GM18507 (cell line): ENCODE results near the gene OLFML2A.
"Not testable (repeated sequence)": the region's sequence is repeated elsewhere in the genome, so short reads cannot be mapped to it uniquely, and the experiment has no call there.

Source experiments
- DNase-seq: peaks from one replicate; pipeline ENCODE4 v3.0.0; 2011; ENCODE audit warnings: low read depth; ENCODE audit not compliant: insufficient read length; ENCODE audit errors: extremely low spot score
- FAIRE-seq: peaks from 2 replicates; lab custom pipeline; 2011; peaks lifted over from hg19 to GRCh38; lab: Jason Lieb, UNC

OLFML2A gene

GRCh38 chr9:124843456-124844034 is 66.6 kb downstream of the OLFML2A start:
- FAIRE-seq = no peak
- DNase-seq = no peak

DNA sequence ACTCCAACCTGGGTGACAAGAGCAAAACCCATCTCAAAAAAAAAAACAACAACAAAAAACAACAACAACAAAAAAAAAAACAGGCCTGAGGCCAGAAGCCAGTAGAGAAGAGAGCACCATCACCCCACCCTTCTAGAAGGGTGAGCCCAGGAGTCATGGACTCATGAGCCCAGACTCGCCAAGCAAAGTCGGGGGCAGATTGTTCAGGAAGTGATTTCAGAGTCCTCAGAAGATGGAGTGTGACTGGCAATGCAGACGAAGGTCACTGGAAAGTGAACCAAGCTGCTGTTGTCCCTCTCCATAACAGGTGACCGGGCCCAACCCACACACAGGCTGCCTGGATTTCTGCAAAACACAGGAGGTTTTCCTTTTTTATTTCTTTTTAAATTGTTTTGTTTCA is 67.4 kb downstream of the OLFML2A start:
- FAIRE-seq (no peak), DNase-seq (no peak)

DNA sequence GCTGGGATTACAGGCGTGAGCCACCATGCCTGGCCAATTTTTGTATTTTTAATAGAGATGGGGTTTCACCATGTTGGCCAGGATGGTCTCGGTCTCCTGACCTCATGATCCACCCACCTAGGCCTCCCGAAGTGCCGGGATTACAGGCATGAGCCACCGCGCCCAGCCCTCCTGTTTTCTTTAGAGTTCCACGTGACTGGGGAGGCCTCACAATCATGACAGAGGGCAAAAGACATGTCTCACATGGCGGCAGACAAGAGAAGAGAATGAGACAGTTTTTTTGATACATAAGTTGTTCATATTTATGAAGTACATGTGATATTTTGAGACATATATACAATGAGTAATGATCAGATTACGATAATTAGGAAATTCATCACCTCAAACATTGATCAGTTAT is 69.5 kb downstream of the OLFML2A start:
- FAIRE-seq, DNase-seq: not testable (repeated sequence)

- no peak for DNase-seq
- FAIRE-seq = no peak
Observed at GRCh38 chr9:124846969-124847368, 70.0 kb downstream of the OLFML2A start.

DNA sequence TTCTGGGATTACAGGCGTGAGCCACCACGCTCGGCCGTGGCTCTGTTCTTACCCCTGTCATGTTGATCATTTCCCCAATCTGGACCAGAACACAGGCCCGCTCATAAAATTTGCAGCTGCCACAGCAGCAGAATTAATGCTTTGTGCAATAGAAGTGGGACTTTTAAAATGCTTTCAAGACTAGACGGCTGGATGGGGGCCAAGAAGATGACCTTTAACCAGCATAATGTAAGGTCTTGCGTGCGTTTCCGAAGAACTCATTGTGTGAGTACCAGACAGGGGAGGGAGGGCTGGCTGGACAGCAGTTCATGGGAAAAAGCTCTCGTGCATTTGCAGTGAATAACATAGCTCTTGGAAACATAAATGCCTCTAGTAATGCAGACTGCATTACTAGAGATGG is 72.9 kb downstream of the OLFML2A start:
- no peak for FAIRE-seq
- DNase-seq = no peak

DNA sequence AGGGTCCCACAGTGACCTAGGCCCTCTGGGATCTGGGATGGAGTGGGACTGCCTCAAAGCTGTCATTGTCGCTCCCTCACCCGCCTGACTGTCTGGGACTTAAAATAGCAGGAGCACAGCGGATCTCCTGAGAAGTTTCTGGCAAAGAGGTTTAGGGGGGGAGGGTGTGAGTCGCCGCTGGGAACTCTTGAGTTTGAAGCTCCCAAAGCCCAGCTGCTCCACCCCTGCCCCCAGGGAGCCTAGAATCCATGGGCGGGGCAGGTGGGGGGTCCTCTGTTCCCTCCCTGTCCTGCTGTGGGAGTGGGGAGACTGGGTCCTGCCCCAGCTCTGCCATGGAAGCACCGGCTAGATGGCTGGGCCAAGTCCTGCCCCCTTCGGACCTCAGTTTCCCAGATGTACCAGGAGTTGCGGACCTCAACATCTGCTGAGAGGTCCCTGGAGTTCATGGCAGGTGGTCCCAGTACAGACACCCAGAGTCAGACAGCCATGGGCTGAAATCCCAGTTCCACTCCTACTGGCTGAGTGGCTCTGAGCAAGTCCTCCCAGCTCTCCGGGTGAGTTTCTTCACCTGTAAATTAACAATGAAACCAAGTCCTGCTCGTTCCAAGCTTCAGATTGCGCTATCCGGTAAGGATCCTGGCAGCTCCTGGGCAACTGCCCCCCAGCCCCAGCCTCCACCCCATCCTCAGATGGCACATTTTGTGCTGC is 75.3 kb downstream of the OLFML2A start:
- FAIRE-seq (no peak), DNase-seq (no peak)

DNA sequence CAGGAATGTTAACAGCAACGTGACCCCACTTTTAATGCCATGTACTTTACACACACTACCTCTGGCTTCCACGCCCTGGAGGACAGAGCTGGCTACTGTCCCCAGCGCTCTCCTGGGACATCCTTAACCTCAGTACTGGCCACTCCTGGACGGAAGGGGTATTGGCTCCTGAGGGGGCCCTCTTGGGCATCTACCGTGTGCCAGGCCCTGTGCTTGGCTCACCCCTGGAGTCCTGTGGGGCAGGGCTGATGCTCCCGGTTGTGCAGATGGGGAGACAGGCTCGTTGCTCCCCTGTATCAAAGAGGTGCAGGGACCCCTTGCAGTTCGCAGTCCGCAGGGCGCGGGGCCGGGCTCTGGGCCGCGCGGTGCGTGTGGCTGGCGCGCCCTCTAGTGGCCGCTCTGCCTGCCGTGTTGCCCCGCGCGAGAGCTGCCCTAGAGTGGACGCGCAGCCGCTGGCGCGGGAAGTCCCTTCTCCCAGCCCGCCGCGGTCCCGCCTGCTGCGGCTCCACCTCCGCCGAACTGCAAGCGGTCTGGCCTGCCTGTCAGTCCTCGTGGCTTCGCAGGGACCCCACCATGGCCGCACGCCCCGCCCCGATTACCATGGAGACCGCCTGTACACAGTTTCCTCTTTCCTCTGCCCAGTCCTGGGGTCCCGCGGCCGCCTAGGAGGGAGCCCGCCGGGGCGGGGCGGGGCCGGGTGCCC is 76.0 kb downstream of the OLFML2A start, which contains the start of gene WDR38:
Gene WDR38, plus strand, starts transcription at position 632 of the 703 bp plus-strand sequence. CDS start 72 bp downstream, outside the sequence.
- FAIRE-seq (peak; percentile 72), DNase-seq (peak; percentile 70)

DNA sequence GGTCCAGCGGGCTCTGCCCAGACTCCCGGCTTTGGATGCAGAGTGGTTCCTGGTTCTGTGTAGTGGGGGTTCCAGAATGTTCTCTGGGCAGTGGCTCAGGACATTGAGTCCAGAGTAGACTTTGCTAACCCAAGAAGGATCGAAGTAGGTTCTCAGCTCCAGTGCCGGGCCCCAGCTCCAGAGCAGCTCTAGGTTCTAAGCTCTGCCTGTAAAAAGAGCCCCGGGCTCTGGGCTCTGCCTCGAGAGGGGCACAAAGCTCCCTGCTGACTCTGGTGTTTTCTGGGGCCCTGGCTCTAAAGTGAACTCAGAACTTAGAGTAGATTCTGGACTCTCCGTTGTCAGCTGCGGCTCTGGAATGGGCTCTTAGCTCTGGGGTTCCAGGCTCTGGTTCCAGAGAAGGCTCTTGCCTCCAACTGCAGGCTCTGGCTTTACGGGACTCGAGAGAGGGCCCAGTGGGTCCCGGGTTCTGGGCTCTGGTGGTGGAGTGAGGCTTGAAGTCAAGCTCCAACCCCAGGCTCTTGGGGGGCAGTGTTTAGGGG is 76.7 kb downstream of the OLFML2A start:
- DNase-seq = no peak
- FAIRE-seq = no peak

DNA sequence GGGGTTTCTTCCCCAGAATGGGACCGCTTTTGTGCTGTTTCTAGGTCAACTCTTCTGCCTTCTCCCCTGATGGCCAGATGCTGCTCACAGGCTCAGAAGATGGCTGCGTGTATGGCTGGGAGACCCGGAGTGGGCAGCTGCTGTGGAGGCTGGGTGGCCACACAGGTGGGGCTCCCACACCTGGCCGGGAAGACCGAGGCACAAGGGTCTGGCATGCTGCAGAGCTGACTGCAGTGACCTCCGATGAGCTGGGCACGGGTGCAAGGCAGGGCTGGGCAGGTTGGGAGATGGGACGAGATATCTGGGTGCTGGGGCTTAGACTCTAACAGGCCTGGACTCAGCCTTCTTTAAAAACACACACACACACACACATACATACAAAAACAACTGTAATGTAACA is 77.2 kb downstream of the OLFML2A start:
- FAIRE-seq = no peak
- DNase-seq = no peak

- DNase-seq = no peak
- FAIRE-seq = no peak
Observed at GRCh38 chr9:124854822-124855221, 77.9 kb downstream of the OLFML2A start.

DNA sequence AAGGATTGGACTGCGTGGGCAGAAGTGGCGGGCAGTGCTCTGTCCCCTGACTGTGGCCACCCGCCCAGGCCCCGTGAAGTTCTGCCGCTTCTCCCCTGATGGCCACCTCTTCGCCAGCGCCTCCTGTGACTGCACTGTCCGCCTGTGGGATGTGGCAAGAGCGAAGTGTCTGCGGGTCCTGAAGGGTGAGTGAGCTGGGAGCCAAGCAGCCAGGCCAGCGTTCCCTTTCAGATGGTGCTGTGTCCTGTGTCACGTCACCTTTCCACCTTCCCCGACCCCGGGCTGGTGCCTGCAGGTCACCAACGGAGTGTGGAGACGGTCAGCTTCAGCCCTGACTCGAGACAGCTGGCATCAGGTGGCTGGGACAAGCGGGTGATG is 78.6 kb downstream of the OLFML2A start:
- FAIRE-seq = no peak
- DNase-seq = no peak

DNA sequence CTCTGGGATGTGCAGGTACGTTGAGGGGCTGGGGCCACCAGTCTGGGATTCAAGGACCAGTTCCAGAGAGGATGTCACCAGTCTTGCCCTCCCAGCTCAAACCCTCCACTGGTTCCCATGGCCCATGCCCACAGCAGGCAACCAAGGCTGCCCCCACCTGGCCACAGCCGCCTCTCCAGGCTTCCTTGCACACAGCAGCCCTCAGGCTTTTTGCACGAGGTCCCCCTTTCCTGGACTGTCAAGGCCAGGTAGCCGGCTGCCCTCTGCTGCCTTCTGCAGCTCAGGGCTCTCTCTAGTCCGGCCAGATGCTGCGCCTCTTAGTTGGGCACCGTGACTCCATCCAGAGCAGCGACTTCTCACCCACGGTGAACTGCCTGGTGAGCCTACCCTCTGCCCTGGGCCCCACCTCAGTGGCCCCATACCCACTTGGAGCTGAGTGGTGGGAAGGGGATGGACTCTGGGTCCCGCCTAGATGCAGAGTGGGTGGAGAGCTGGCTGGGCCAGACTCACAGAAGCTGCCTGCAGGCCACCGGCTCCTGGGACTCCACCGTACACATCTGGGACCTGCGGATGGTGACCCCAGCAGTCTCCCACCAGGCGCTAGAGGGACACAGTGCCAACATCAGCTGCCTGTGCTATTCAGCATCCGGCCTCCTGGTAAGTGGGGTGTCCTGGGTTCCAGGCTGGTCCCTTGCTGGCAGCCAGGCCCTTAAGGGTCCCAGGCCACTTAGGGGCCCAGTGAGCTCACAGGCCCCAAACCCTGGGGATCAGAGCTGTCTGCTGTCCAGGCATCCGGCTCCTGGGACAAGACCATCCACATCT is 79.2 kb downstream of the OLFML2A start:
- FAIRE-seq (no peak), DNase-seq (no peak)

DNA sequence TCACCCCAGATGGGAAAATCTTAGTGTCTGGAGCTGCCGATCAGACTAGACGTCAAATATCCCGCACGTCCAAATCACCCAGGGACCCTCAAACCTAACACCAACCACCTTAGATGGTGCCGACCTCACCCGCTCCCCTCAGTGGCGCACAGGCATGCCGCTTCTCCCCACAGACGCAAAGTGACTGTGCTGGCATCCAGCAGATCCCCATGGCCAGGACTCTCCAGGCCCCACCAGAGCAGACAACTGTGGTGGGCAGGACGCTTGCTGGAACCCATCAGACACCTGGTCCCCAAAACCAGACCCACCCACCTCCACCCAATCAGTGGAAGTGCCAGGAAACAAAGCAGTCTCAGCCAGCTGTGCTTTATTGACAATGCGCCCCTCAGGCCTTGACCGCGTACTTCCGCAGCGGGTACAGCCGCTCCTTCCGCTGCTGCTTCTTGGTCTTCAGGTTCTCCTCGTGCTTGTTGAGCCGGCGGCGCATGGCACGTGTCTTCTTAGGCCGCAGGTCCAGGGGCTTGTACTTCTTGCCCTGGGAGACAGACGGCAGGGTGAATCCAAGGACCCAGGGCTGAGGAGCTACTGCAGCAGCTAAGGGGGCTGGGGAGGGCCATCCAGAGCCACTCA is 80.7 kb downstream of the OLFML2A start:
- no peak for FAIRE-seq
- DNase-seq = no peak

GRCh38 chr9:124858330-124859046 is 81.6 kb downstream of the OLFML2A start:
- FAIRE-seq (no peak), DNase-seq (no peak)

DNA sequence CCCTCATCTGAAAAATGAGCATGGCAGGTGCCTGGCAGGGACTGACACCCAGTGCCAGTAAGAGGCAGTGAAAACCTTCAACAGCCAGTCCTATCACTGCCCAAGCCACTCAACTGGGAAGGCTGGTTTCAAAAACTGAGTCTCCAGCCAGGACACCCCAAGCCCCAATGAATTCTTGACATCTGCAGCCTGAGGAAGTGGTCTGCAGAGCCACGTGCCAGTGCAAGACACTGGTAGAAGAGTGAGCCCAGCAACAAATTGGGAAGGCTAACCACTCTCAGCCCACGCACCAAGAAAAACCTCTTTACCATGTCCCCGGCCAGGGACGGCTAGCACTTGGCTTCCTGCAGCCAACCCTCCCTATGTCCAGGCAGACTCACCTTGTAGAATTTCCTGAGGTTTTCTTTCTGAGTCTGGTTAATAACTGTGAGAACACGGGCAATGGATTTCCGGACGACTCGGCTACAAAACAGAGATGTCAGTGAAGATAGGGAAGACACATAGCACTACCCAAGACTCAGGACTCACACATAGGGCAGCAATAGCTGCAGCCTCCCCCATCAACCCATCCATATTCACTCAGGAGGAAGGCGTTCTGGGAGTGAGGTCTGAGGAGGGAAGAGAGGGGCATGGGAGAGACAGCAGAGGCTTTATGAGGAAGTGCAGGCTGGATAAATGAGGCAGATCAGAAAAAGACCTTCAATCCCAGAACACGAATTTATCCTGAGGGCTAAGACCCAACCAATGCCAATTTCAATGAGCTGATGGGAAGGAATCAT is 83.1 kb downstream of the OLFML2A start:
- DNase-seq (no peak), FAIRE-seq (no peak)

- no peak for FAIRE-seq
- DNase-seq = no peak
Observed at GRCh38 chr9:124860582-124861341, 83.8 kb downstream of the OLFML2A start.
